Activated T-cell treated with anti-CD3 and anti-CD28 coated beads, Interleukin-2, amount 50 U/mL, for 24 hours (primary cell): Measurements from ENCODE around the gene SLC39A12.

Experiments used
- DNase-seq: peaks from one replicate; pipeline ENCODE4 v3.0.0-alpha.2; 2020
- H3K27ac Mint-ChIP-seq: 2 replicates; pipeline ENCODE4 v1.8.0; 2020; ENCODE audit warnings: mild to moderate bottlenecking, mixed read lengths
- H3K27me3 Mint-ChIP-seq: 2 replicates; pipeline ENCODE4 v1.8.0; 2020; ENCODE audit warnings: mixed read lengths
- H3K36me3 Mint-ChIP-seq: 2 replicates; pipeline ENCODE4 v1.8.0; 2020; ENCODE audit warnings: low read depth, mixed read lengths
- H3K4me1 Mint-ChIP-seq: 2 replicates; pipeline ENCODE4 v1.8.0; 2020; ENCODE audit warnings: low read depth, mixed read lengths
- H3K4me3 Mint-ChIP-seq: 2 replicates; pipeline ENCODE4 v1.8.0; 2020; ENCODE audit warnings: mild to moderate bottlenecking, moderate library complexity, mixed read lengths
- H3K9me3 Mint-ChIP-seq: 2 replicates; pipeline ENCODE4 v1.8.0; 2020; ENCODE audit warnings: mixed read lengths

SLC39A12 gene

DNA sequence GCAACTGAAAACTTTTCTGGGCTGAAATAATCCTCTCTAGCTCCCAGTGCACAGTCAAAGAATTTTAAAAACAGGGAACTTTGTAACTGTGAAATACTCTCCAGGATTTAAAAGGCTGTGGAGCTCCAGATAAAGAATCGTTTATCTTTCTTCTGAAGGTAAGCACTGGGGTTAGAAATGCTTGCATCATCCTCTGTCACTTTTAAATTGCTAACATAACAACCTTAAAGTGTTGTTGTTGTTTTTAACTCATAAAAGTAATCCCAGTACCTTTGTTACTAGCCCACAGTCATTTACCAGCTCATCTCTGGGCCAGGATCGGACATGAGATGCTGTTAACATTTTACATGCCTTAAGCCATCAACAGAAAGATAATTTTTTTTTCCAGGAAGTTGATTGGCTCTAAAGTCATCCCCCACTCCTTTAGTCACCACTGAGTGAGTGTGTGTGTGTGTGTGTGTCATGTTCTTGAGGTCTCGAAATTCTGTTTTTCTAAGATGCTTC, at the start of gene SLC39A12:
Gene SLC39A12, plus strand, starts transcription at position 51 of the 504 bp plus-strand sequence. CDS start 1,359 bp downstream, outside the sequence.
- DNase-seq = no peak
- Mint-ChIP-seq H3K9me3 (no peaks in the 10 kb centered on the region), H3K27me3 (no peaks in the 10 kb centered on the region), H3K4me3 (no peak within 1 kb of the TSS), H3K27ac (no peak within 1 kb of the TSS), H3K36me3 (no peaks in the 10 kb centered on the region), H3K4me1 (no peaks in the 10 kb centered on the region)

DNA sequence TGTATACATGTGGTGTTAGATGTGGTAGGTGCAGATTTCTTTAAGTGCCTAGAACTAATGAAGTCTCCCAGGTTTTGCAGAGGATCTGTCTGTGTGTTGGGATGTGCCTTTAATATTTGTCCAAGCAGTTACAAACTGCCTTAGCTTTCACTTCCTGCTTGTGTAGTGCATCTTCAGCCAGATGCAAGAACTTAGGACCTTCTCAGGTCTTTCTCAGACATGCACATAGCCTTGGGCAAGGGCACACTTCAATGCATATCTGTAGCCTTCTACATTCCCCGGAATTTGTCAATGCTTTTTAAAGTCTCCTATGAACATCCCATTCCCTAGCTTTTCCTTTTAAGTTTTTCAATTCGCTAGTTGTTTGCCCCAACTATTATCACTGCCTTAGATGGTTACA, 47.2 kb upstream of the SLC39A12 start:
- Mint-ChIP-seq H3K9me3 (no peaks in the 10 kb centered on the region), H3K4me3 (no peak overlapping the region), H3K4me1 (no peaks in the 10 kb centered on the region), H3K27ac (no peak overlapping the region), H3K36me3 (no peaks in the 10 kb centered on the region), H3K27me3 (no peaks in the 10 kb centered on the region)
- no peak for DNase-seq

DNA sequence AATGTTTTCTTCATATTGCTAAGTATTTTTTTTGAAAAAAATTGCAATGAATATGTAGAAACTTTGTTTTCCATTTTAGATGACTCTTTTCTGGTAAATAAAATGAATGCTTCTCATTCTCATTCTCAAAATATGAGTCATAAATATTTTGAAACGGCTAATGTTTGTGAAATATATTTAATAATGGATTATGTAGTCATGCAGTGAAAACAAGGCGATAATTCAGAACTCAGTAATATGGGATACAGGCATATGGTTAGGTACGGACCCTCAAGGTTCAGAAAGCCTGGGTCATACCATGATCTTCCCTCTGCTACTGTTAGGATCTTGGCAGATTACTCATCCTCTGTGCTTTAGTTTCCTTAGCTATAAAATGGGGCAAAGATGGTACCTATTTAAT, 46.2 kb upstream of the SLC39A12 start:
- H3K27ac Mint-ChIP-seq = no peak overlapping the region
- no peak overlapping the region for H3K4me3 Mint-ChIP-seq
- H3K27me3 Mint-ChIP-seq = peaks cover 2% of the 10 kb centered on the region
- no peaks in the 10 kb centered on the region for H3K4me1 Mint-ChIP-seq
- no peaks in the 10 kb centered on the region for H3K9me3 Mint-ChIP-seq
- no peaks in the 10 kb centered on the region for H3K36me3 Mint-ChIP-seq
- no peak for DNase-seq

DNA sequence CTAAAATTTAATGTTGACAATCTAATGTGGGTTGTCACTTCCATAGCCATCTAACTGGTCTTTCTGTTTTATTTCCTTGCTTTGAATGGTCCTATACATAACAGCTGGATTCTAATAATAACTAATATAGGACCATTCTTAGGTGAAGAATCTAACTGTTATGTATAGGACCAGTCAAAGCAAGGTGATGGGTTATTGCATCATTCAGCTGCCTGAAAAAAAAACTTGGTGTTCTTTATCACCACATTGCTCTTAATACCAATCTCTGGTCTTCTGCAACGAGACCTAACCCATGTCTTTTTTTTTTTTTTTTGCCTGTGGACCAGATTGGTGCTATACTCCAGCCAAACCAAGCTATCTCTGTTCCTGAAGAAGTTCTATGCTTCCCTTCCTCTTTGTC, 45.7 kb upstream of the SLC39A12 start:
- H3K27me3 Mint-ChIP-seq = peaks cover 2% of the 10 kb centered on the region
- no peaks in the 10 kb centered on the region for H3K9me3 Mint-ChIP-seq
- no peak overlapping the region for H3K4me3 Mint-ChIP-seq
- no peaks in the 10 kb centered on the region for H3K36me3 Mint-ChIP-seq
- H3K4me1 Mint-ChIP-seq = no peaks in the 10 kb centered on the region
- no peak overlapping the region for H3K27ac Mint-ChIP-seq
- no peak for DNase-seq

DNA sequence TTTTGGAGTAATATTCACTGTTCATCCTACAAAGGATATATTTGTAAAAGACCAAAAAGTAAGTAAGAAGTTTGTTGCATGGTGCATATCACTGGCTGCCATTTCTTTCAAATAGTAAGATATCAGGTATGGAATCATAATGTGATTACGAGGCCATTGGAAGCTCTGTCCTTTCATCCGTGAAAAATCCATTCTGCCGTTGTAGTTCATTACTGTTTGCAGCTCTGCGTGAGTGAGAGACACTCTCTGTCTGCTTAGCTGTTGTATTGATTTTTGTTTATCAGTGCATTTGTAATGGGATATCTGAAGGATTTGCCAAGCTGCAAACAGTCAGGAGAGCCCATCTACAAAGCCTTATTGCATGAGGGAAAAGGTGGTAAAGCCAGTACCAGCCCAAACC, 44.1 kb upstream of the SLC39A12 start:
- Mint-ChIP-seq H3K9me3 (no peaks in the 10 kb centered on the region), H3K27me3 (peaks cover 2% of the 10 kb centered on the region), H3K27ac (no peak overlapping the region), H3K4me3 (no peak overlapping the region), H3K36me3 (no peaks in the 10 kb centered on the region), H3K4me1 (no peaks in the 10 kb centered on the region)
- DNase-seq = no peak

DNA sequence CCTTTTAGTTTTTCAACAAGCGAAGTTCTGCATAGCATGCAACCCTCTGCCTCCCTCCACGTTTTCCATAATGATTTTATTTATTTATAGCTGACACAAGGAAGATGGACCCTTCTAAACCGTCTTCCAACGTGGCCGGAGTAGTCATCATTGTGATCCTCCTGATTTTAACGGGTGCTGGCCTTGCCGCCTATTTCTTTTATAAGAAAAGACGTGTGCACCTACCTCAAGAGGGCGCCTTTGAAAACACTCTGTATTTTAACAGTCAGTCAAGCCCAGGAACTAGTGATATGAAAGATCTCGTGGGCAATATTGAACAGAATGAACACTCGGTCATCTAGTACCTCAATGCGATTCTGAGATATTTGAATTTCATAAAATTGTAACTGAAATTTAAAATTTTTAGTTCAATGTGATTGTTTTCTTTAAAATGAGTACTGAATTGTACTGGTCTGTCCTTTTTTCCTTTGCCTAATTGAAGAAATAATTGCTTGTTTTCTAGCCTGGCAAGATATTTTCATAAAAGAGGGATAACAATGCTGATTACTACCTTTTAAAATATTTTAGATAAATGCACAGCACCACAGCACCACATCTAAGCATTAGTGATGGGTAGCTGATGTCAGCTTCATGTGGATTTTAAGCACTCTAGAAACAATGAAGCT, 41.5 kb upstream of the SLC39A12 start:
- Mint-ChIP-seq H3K36me3 (no peaks in the 10 kb centered on the region), H3K27ac (no peak overlapping the region), H3K9me3 (peaks cover 2% of the 10 kb centered on the region), H3K4me3 (no peak overlapping the region), H3K27me3 (peaks cover 2% of the 10 kb centered on the region), H3K4me1 (no peaks in the 10 kb centered on the region)
- DNase-seq = no peak

DNA sequence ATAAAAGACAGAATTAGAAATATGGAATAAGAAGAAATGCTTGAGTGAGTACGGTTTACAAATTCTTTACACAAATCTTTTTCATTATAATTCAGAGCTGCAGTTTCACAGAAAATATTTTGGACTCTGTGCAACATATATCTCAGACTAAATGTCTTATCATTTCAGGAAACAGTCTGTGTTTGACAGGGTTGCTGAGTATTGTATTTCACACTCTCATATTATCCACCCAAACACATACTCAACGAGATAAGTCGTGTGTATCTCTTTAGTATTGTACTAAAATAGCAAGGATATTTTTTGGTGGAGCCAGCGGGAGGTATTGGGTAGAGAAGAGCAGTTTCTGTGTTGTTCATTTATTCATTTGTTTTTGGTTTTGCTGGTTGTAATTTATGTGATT, 39.0 kb upstream of the SLC39A12 start:
- Mint-ChIP-seq H3K36me3 (no peaks in the 10 kb centered on the region), H3K4me1 (no peaks in the 10 kb centered on the region), H3K27ac (no peak overlapping the region), H3K9me3 (peaks cover 4% of the 10 kb centered on the region), H3K4me3 (no peak overlapping the region), H3K27me3 (peaks cover 2% of the 10 kb centered on the region)
- no peak for DNase-seq

DNA sequence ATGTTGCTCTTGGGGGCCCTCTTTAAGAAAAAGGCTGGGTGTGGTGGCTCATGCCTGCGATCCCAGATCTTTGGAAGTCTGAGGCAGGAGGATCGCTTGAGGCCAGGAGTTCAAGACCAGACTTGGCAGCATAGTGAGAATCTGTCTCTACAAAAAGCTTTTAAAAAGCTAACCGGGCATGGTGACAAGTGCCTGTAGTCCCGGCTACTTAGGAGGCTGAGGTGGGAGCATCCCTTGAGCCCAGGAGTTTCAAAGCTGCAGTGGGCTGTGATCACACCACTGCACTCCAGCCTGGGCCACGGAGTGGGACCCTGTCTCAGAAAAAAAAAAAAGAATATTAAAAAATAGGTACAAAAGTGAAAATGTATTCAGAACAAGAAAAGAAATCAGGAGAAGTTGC, 38.1 kb upstream of the SLC39A12 start:
- no peaks in the 10 kb centered on the region for H3K36me3 Mint-ChIP-seq
- H3K27ac Mint-ChIP-seq = no peak overlapping the region
- no peaks in the 10 kb centered on the region for H3K4me1 Mint-ChIP-seq
- peaks cover 4% of the 10 kb centered on the region for H3K9me3 Mint-ChIP-seq
- peaks cover 2% of the 10 kb centered on the region for H3K27me3 Mint-ChIP-seq
- no peak for DNase-seq
- H3K4me3 Mint-ChIP-seq = no peak overlapping the region

DNA sequence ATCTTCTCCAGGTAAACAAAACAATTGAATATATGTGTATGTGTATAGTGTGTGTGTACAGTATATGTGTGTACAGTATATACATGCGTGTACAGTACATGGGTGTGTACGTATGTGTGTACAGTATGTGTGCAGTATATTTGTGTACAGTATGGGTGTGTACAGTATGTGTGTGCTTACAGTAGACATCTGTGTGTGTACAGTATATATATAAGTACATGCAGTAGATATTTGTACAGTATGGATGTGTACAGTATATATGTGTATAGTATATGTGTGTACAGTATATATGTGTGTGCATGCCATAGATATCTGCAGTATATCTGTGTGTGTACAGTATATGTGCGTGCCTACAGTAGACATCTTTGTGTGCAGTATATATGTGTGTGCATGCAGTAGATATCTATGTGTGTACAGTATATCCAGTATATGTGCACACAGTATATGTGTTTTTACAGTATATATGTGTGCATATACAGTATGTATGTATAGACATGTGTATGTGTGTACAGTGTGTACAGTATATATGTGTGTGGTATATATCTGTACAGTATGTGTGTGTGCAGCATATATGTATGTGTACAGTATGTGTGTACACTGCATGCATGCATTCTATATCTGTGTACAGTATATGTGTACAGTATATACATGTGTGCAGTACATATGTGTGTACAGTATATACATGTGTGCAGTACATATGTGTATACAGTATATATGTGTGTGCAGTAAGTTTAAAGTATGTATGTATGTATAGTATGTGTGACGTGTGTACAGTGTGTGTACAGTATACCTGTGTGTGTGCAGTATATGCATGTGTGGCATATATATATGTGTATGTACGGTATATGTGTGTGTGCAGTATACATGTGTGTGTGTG, 37.3 kb upstream of the SLC39A12 start:
- Mint-ChIP-seq H3K9me3 (peaks cover 4% of the 10 kb centered on the region), H3K4me3 (no peak overlapping the region), H3K4me1 (no peaks in the 10 kb centered on the region), H3K36me3 (no peaks in the 10 kb centered on the region), H3K27ac (no peak overlapping the region), H3K27me3 (peaks cover 2% of the 10 kb centered on the region)
- no peak for DNase-seq

DNA sequence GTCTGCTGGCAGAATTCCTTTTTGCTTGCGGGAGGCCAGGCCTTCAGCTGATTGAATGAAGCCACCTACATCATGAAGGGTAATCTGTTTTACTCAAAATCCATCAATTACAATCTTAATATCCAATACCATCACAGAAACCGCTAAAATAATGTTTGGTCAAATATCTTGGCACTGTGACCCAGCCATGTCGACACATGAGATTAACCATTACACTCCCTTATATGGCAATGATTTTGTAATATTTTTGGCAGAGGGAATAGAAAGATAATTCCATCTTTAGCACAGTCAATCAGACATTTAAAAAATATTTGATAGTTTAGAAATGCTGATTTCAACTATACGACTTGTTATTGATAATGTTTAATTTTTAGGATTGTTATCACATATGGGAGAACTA, 36.5 kb upstream of the SLC39A12 start:
- Mint-ChIP-seq H3K27me3 (no peaks in the 10 kb centered on the region), H3K4me3 (no peak overlapping the region), H3K27ac (no peak overlapping the region), H3K4me1 (no peaks in the 10 kb centered on the region), H3K9me3 (peaks cover 4% of the 10 kb centered on the region), H3K36me3 (no peaks in the 10 kb centered on the region)
- no peak for DNase-seq

DNA sequence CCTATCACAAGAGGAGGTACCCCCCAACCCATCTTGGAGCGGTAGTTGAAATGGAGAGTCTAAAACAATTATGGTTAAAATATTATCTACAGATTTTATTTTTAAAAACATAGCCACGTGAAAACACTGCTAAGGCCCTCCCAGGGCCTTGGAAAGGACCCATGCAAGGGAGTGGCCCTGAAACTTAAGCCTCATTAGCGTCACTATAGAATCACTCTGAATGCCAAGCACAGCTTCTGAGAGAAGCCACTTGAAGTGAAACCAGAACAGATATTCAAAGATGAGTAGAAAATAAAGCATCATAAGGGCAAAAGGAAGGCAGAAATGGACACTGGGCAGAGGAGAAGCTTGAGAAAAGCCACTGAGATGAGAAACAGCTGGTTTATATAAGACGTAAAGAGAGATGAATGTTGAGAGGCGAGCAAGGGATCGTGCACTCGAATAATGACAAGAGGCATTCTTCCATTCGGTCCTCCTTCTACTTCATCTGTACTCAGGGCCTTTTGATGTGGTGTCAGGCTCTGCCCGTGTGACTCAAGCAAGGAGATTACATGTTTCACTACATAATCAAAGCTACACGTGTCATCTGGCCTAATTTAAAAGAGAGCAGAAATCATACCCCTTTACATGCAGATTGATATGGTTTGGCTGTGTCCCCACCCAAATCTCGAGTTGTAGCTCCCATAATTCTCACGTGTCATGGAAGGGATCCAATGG, 33.4 kb upstream of the SLC39A12 start:
- H3K36me3 Mint-ChIP-seq = no peaks in the 10 kb centered on the region
- H3K4me1 Mint-ChIP-seq = no peaks in the 10 kb centered on the region
- H3K27ac Mint-ChIP-seq = no peak overlapping the region
- DNase-seq = no peak
- no peak overlapping the region for H3K4me3 Mint-ChIP-seq
- peaks cover 6% of the 10 kb centered on the region for H3K9me3 Mint-ChIP-seq
- no peaks in the 10 kb centered on the region for H3K27me3 Mint-ChIP-seq

DNA sequence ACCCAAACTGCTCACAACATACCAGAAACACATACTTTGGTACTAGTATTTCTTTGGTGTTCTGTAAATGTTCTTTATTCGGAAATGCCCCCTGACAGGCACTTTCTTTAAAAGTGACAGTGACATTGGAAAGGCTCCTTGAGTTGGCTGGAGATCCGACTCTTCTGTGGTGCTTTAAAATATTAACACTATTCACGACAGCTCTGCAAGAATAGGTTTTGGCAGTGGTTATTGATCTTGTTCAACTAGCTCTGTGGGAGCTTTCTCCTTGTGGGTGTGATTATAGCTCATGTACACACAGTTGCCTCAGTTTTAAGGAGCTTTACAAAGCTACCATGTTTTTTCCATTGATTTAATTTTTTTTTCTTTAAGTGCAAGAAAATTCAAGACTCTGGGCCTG, 30.3 kb upstream of the SLC39A12 start:
- no peaks in the 10 kb centered on the region for H3K36me3 Mint-ChIP-seq

DNA sequence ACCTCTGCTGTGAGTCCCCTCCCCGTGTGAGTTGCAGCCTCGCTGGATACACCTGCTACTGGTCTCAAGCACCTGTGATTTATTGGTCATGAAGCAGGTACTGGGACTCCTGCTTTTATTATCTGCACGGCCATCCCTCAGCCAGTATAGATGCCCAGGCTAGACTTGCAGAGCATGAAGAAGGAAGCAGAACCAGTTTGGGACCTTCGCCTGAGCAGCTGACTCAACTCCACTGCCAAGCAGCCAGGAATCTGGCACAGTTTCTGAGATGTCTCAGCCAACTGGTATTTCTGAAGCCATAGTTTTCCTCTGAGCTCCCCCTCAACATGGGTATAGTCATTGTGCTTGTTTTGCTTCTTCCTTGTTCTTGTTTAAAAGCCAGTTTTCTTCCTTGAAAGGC, 28.0 kb upstream of the SLC39A12 start:
- Mint-ChIP-seq H3K27ac (no peak overlapping the region), H3K4me1 (no peaks in the 10 kb centered on the region), H3K4me3 (no peak overlapping the region), H3K36me3 (no peaks in the 10 kb centered on the region), H3K9me3 (peaks cover 2% of the 10 kb centered on the region), H3K27me3 (no peaks in the 10 kb centered on the region)
- DNase-seq = no peak

More for the DNA sequence above, 30.3 kb upstream of the SLC39A12 start:
- Mint-ChIP-seq H3K27me3 (no peaks in the 10 kb centered on the region), H3K27ac (no peak overlapping the region), H3K4me1 (no peaks in the 10 kb centered on the region), H3K9me3 (peaks cover 4% of the 10 kb centered on the region), H3K4me3 (no peak overlapping the region)
- no peak for DNase-seq

DNA sequence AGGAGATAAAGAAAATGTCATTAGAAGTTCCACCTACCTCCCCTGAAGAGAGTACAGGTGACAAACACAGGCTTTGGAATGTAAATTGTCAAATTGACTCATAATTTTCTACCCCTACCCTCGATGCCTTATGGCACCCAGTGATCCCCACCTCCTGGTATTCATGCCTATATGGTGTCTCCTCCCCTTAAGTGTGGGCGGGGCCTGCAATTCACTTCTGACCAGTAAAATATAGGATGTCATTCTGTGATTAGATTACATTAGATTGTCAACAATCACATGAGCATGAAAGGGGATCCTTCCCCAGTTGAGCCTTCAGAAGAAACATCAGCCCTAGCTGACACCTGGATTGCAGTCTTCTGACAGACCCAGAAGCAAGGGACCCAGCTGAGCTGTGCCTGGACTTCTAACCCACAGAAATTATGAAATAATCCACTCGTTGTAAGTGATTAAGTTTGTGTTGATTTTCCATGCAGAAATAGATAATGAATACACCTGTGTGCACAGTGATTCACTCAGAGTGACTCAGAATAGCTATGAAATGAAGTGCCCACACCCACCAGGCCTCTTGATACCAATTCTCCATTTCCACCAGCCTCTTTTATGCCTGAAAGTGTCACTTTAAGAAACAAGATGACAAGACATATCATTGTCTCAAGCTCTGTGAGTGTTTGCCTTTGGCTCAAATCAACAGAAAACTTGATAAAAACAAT, 8.5 kb upstream of the SLC39A12 start:
- Mint-ChIP-seq H3K27me3 (peaks cover 3% of the 10 kb centered on the region), H3K4me1 (no peaks in the 10 kb centered on the region), H3K27ac (no peak overlapping the region), H3K36me3 (no peaks in the 10 kb centered on the region), H3K4me3 (no peak overlapping the region), H3K9me3 (no peaks in the 10 kb centered on the region)
- no peak for DNase-seq
